ENCODE results near the gene AMPH. TPM values are rescaled to one million over a fixed set of nuclear protein-coding genes. Genes with fewer than 3 reads are reported as not detected.

AMPH gene
- total RNA-seq, 4 donors from 2014 or later: 2.2 to 6.6 (median 5.9) TPM; not detected in 1

DNA sequence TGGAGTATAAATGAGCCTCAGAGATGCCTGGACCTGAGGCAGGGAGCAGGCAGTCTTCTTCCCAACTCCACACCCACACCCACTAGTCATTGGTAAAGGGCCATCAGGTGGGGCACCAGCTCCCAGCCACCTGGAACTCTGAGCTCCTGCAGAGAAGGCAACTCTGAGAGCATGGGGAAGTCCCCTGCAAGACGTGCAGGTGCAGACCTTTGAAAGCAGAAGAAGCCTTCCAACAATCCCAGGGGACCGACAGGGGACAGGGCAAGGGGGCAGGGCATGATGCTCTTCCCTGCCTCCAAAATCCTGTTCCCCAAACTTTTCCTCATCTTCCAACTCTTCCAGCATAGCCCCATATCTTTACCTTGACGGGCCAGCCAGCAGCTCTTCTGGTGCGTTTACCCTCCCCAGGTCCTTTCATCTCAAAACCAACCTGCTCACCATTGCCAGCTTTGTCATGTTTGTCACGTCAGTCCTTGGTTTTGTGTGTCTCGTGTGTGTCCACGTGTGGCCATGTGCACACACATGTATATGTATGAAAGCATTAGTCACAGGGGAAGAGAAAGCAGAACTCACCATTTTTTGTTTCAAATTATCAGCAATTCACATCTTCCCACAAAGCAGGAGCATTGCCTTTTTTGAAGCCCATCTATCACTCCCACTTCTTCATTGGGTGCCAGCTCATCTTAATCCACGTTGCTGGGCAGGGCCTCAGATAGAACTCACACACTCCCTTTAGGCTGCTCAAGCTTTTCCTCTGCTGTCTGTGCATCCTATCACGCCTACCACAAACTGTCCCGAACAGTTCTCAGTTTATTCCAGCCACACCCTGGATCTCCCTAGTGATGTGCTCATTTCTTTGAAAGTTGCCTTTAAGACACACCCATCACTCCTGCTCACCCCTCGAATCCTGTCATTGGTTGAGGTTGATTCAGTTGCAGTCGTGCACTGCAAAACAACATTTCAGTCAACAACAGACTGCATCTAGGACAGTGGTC is 41.0 kb upstream of the AMPH start:
- no peak overlapping the region for H3K27ac ChIP-seq
- no peaks in the 10 kb centered on the region for H3K27me3 ChIP-seq
- intact Hi-C loops (cut with DNase I; ENCODE audit: low total_unique reads) (no loop called here), in situ Hi-C loops (cut with MboI; ENCODE audit: low pct_ligation_motif_present in 1 of 4, low pct_unique_long_range_greater_than_20kb in 1 of 4, low sequenced_read_pairs in 3 of 4) (loop anchor here in 2 of 4 donors (25.0 kb wide), 1 partner anchor 260 kb away; no protein-coding TSS in a partner anchor)
- no peaks in the 10 kb centered on the region for H3K36me3 ChIP-seq
- DNase-seq: no peak
- no peaks in the 10 kb centered on the region for H3K9me3 ChIP-seq
- TF ChIP-seq POLR2A (IDR thresholded peaks at IDR 0.05) (no peak), POLR2AphosphoS5 (IDR thresholded peaks at IDR 0.05) (no peak), EP300 (IDR thresholded peaks at IDR 0.05; ENCODE audit: low read depth) (no peak)
- TF ChIP-seq, protein P1, sequence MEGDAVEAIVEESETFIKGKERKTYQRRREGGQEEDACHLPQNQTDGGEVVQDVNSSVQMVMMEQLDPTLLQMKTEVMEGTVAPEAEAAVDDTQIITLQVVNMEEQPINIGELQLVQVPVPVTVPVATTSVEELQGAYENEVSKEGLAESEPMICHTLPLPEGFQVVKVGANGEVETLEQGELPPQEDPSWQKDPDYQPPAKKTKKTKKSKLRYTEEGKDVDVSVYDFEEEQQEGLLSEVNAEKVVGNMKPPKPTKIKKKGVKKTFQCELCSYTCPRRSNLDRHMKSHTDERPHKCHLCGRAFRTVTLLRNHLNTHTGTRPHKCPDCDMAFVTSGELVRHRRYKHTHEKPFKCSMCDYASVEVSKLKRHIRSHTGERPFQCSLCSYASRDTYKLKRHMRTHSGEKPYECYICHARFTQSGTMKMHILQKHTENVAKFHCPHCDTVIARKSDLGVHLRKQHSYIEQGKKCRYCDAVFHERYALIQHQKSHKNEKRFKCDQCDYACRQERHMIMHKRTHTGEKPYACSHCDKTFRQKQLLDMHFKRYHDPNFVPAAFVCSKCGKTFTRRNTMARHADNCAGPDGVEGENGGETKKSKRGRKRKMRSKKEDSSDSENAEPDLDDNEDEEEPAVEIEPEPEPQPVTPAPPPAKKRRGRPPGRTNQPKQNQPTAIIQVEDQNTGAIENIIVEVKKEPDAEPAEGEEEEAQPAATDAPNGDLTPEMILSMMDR (IDR thresholded peaks at IDR 0.05): no peak
- WGBS, 2 donors (ENCODE audit: low coverage in 1 of 2): 64 to 67% methylated on average over 10 to 12 of the region's 12 CpGs
- H3K4me3 ChIP-seq: no peak overlapping the region
- no peaks in the 10 kb centered on the region for H3K4me1 ChIP-seq

- Histone ChIP-seq H3K27ac (no peak overlapping the region), H3K9me3 (no peaks in the 10 kb centered on the region), H3K4me1 (no peaks in the 10 kb centered on the region), H3K36me3 (no peaks in the 10 kb centered on the region), H3K4me3 (no peak overlapping the region), H3K27me3 (no peaks in the 10 kb centered on the region)
- WGBS, 2 donors (ENCODE audit: low coverage in 1 of 2): 66 to 93% methylated on average over 2 to 5 of the region's 5 CpGs
- no peak for DNase-seq
- intact Hi-C loops (cut with DNase I; ENCODE audit: low total_unique reads) (no loop called here), in situ Hi-C loops (cut with MboI; ENCODE audit: low pct_ligation_motif_present in 1 of 4, low pct_unique_long_range_greater_than_20kb in 1 of 4, low sequenced_read_pairs in 3 of 4) (loop anchor here in 3 of 4 donors (10.0 to 25.0 kb wide), 2 partner anchors 258 to 275 kb away; no protein-coding TSS in a partner anchor)
- TF ChIP-seq, protein P1 (IDR thresholded peaks at IDR 0.05): no peak
- TF ChIP-seq EP300 (IDR thresholded peaks at IDR 0.05; ENCODE audit: low read depth): no peak
- TF ChIP-seq POLR2AphosphoS5 (IDR thresholded peaks at IDR 0.05): no peak
- no peak for TF ChIP-seq POLR2A (IDR thresholded peaks at IDR 0.05)
Observed at GRCh38 chr7:38669965-38670520, 38.9 kb upstream of the AMPH start.

DNA sequence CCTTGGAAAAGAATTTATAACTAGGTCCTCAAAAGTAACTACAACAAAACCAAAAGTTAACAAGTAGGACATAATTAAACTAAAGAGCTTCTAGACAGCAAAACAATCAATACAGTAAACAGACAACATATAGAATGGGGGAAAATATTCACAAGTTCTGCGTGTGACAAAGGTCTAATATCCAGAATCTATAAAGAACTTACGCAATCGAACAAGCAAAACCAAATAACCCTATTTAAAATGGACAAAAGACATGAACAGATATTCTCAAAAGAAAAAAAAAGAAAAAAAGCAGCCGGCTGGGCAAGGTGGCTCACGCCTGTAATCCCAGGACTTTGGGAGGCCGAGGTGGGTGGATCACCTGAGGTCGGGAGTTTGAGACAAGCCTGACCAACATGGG is 33.8 kb upstream of the AMPH start:
- in situ Hi-C loops (cut with MboI; ENCODE audit: low pct_ligation_motif_present in 1 of 4, low pct_unique_long_range_greater_than_20kb in 1 of 4, low sequenced_read_pairs in 3 of 4): loop anchor here in 3 of 4 donors (10.0 to 25.0 kb wide), 2 partner anchors 253 to 270 kb away; no protein-coding TSS in a partner anchor

More for the DNA sequence above, 33.8 kb upstream of the AMPH start:
- H3K4me3 ChIP-seq: no peak overlapping the region
- no peaks in the 10 kb centered on the region for H3K27me3 ChIP-seq
- 89 to 100% methylated on average over 3 to 7 of the region's 7 CpGs for WGBS, 2 donors (ENCODE audit: low coverage in 1 of 2)
- no peak overlapping the region for H3K27ac ChIP-seq
- H3K4me1 ChIP-seq: no peaks in the 10 kb centered on the region
- no peaks in the 10 kb centered on the region for H3K9me3 ChIP-seq
- no peaks in the 10 kb centered on the region for H3K36me3 ChIP-seq
- TF ChIP-seq EP300 (IDR thresholded peaks at IDR 0.05; ENCODE audit: low read depth): no peak
- no peak for TF ChIP-seq POLR2AphosphoS5 (IDR thresholded peaks at IDR 0.05)
- TF ChIP-seq POLR2A (IDR thresholded peaks at IDR 0.05): no peak
- TF ChIP-seq, protein P1 (IDR thresholded peaks at IDR 0.05): no peak
- intact Hi-C loops (cut with DNase I; ENCODE audit: low total_unique reads): no loop called here
- DNase-seq: no peak

All from transverse colon (tissue), 4 donors.